H1 (cell line): ENCODE measurements around the gene AUH. TPM values are rescaled to one million over a fixed set of nuclear protein-coding genes. Genes with fewer than 3 reads are reported as not detected.

ENCODE experiments used
- CTCF ChIA-PET: fragments of 300-600 bp; sonication (Branson Sonifier 250); formaldehyde crosslinking; loops from one replicate; lab custom pipeline; 2021; ENCODE audit not compliant: partially characterized antibody; lab: Charles Lee
- POLR2A ChIA-PET: fragments of 300-600 bp; sonication (Branson Sonifier 250); formaldehyde crosslinking; loops from one replicate; lab custom pipeline; 2021; ENCODE audit warnings: inconsistent platforms; ENCODE audit not compliant: partially characterized antibody; lab: Charles Lee
- DNase-seq, 2 experiments: peaks; one replicate each; pipeline versions ENCODE4 v3.0.0 to v3.0.0-alpha.2; 2010 to 2022; ENCODE audit warnings: low spot score in 2 of 2, low read depth in 1 of 2, mixed read lengths in 1 of 2
- FAIRE-seq: peaks from 2 replicates; lab custom pipeline; 2011; peaks lifted over from hg19 to GRCh38; lab: Jason Lieb, UNC
- H2AFZ ChIP-seq: 2 replicates; pipeline ENCODE4 v1.8.1; 2012; ENCODE audit warnings: low read length, inconsistent platforms
- H2AK5ac ChIP-seq: 2 replicates; pipeline ENCODE4 v1.6.1; 2013; ENCODE audit warnings: low read depth, low read length
- H2BK120ac ChIP-seq: replicated peaks from 2 replicates; pipeline ENCODE3; 2013; ENCODE audit warnings: low read depth, low read length, inconsistent platforms
- H2BK12ac ChIP-seq: 2 replicates; pipeline ENCODE4 v1.6.1; 2013; ENCODE audit warnings: low read depth, low read length
- H2BK15ac ChIP-seq: 2 replicates; pipeline ENCODE4 v1.6.1; 2013; ENCODE audit warnings: low read length
- H2BK20ac ChIP-seq: 2 replicates; pipeline ENCODE4 v1.6.1; 2013; ENCODE audit warnings: low read length
- H2BK5ac ChIP-seq: 2 replicates; pipeline ENCODE4 v1.6.1; 2013; ENCODE audit warnings: low read depth, low read length
- H3K14ac ChIP-seq: 2 replicates; pipeline ENCODE4 v1.6.1; 2013; ENCODE audit warnings: inconsistent platforms; ENCODE audit not compliant: insufficient read length
- H3K18ac ChIP-seq: 2 replicates; pipeline ENCODE4 v1.6.1; 2013; ENCODE audit warnings: low read length; ENCODE audit errors: extremely low read depth
- H3K23ac ChIP-seq: 2 replicates; pipeline ENCODE4 v1.6.1; 2013; ENCODE audit warnings: inconsistent platforms; ENCODE audit not compliant: insufficient read length
- H3K23me2 ChIP-seq: 2 replicates; pipeline ENCODE4 v1.6.1; 2013; ENCODE audit warnings: low read depth, low read length
- H3K27ac ChIP-seq: 2 replicates; pipeline ENCODE4 v1.6.1; 2011; ENCODE audit warnings: low read depth, low read length, inconsistent platforms
- H3K27me3 ChIP-seq, 4 experiments: replicated peaks in 1 of 4; 1 replicate in 1 of 4; 2 replicates in 3 of 4; pipeline versions ENCODE4 v1.6.1 to v1.8.1; 2011 to 2013; ENCODE audit warnings: low read length in 3 of 4, mild to moderate bottlenecking in 3 of 4, inconsistent platforms in 2 of 4, mixed read lengths in 2 of 4, moderate library complexity in 1 of 4; ENCODE audit not compliant: control insufficient read depth in 3 of 4, insufficient read depth in 3 of 4; ENCODE audit errors: extremely low read depth in 1 of 4
- H3K36me3 ChIP-seq, 4 experiments: 2 replicates each; pipeline versions ENCODE4 v1.6.1 to v1.8.1; 2011 to 2013; ENCODE audit warnings: mild to moderate bottlenecking in 4 of 4, low read length in 3 of 4, moderate library complexity in 2 of 4, control low read depth in 1 of 4, inconsistent platforms in 1 of 4; ENCODE audit not compliant: insufficient read depth in 4 of 4, control insufficient read depth in 2 of 4
- H3K4ac ChIP-seq: replicated peaks from 2 replicates; pipeline ENCODE3; 2013; ENCODE audit warnings: low read length, low read depth, mixed read lengths, inconsistent platforms; ENCODE audit not compliant: insufficient read length
- H3K4me1 ChIP-seq, 4 experiments: replicated peaks in 1 of 4; 1 replicate in 1 of 4; 2 replicates in 3 of 4; pipeline versions ENCODE4 v1.6.1 to v1.8.1; 2011 to 2013; ENCODE audit warnings: low read length in 3 of 4, inconsistent platforms in 2 of 4, mixed read lengths in 1 of 4; ENCODE audit not compliant: insufficient read depth in 4 of 4, control insufficient read depth in 3 of 4
- H3K4me2 ChIP-seq, 2 experiments: 2 replicates each; pipeline versions ENCODE4 v1.6.1 to v1.8.1; 2011 to 2013; ENCODE audit warnings: low read depth in 2 of 2, low read length in 2 of 2, control low read depth in 1 of 2, inconsistent platforms in 1 of 2, mild to moderate bottlenecking in 1 of 2; ENCODE audit not compliant: insufficient read depth in 1 of 2
- H3K4me3 ChIP-seq, 4 experiments: fragments of 200-600, 300-600 bp in 1 of 4; sonication (generic), shearing (Covaris generic), sonication (Bioruptor Twin) in 1 of 4; 2 replicates each; pipeline versions ENCODE4 v1.5.1 to v1.8.1; 2011 to 2016; ENCODE audit warnings: low read length in 4 of 4, low read depth in 3 of 4, control low read depth in 2 of 4, inconsistent platforms in 2 of 4, mild to moderate bottlenecking in 2 of 4, mixed read lengths in 1 of 4, moderate library complexity in 1 of 4; ENCODE audit not compliant: insufficient read depth in 2 of 4; ENCODE audit errors: extremely low read depth in 1 of 4
- H3K56ac ChIP-seq: replicated peaks from 2 replicates; pipeline ENCODE3; 2013; ENCODE audit warnings: low read depth, mild to moderate bottlenecking, mixed read lengths, low read length, inconsistent platforms; ENCODE audit not compliant: insufficient read length
- H3K79me1 ChIP-seq: 2 replicates; pipeline ENCODE4 v1.6.1; 2013; ENCODE audit warnings: low read depth, low read length, control low read depth
- H3K79me2 ChIP-seq, 2 experiments: 2 replicates each; pipeline versions ENCODE4 v1.6.1 to v1.8.1; 2012 to 2013; ENCODE audit warnings: low read length in 2 of 2, mild to moderate bottlenecking in 2 of 2, inconsistent platforms in 1 of 2; ENCODE audit not compliant: insufficient read depth in 2 of 2, control insufficient read depth in 1 of 2
- H3K9ac ChIP-seq, 4 experiments: replicated peaks in 1 of 4; 1 replicate in 1 of 4; 2 replicates in 3 of 4; pipeline versions ENCODE4 v1.6.1 to v1.8.1; 2011 to 2013; ENCODE audit warnings: low read depth in 3 of 4, low read length in 3 of 4, control low read depth in 2 of 4, mild to moderate bottlenecking in 2 of 4, moderate library complexity in 2 of 4, inconsistent platforms in 1 of 4; ENCODE audit errors: extremely low read depth in 1 of 4
- H3K9me3 ChIP-seq, 2 experiments: 2 replicates each; pipeline versions ENCODE4 v1.6.1 to v1.8.1; 2012 to 2013; ENCODE audit warnings: mild to moderate bottlenecking in 2 of 2, moderate library complexity in 2 of 2, control low read depth in 1 of 2, inconsistent platforms in 1 of 2, low read depth in 1 of 2, low read length in 1 of 2, mixed read lengths in 1 of 2; ENCODE audit not compliant: insufficient read depth in 2 of 2
- H4K20me1 ChIP-seq, 2 experiments: replicated peaks in 1 of 2; 2 replicates each; pipeline versions ENCODE3 to v1.8.1; 2011 to 2013; ENCODE audit warnings: inconsistent platforms in 2 of 2, low read length in 2 of 2, mild to moderate bottlenecking in 1 of 2; ENCODE audit not compliant: insufficient read depth in 2 of 2, control insufficient read depth in 1 of 2
- H4K5ac ChIP-seq: 2 replicates; pipeline ENCODE4 v1.6.1; 2013; ENCODE audit warnings: low read length, low read depth, mixed read lengths, inconsistent platforms; ENCODE audit not compliant: insufficient read length
- H4K8ac ChIP-seq: 2 replicates; pipeline ENCODE4 v1.8.0; 2013; ENCODE audit warnings: mild to moderate bottlenecking, moderate library complexity, low read length, inconsistent platforms; ENCODE audit not compliant: insufficient read depth; ENCODE audit errors: extremely low read depth
- H4K91ac ChIP-seq: replicated peaks from 2 replicates; pipeline ENCODE3; 2013; ENCODE audit warnings: low read length, mixed read lengths, inconsistent platforms; ENCODE audit not compliant: insufficient read length
- ZNF274 ChIP-seq: IDR thresholded peaks from 2 replicates; pipeline ENCODE4 v1.7.0; 2012; ENCODE audit warnings: low read length, borderline replicate concordance; ENCODE audit errors: extremely low read depth
- WGBS, 2 experiments: shearing (Covaris generic) in 1 of 2; methylation state at CpG; one replicate each; pipeline versions ENCODE4 v1.1.6 to v1.1.7; 2013 to 2015; ENCODE audit warnings: low lambda C conversion rate in 2 of 2, mixed read lengths in 2 of 2, inconsistent platforms in 1 of 2, low coverage in 1 of 2, missing lambda C conversion rate in 1 of 2; ENCODE audit not compliant: insufficient replicate concordance in 2 of 2, insufficient coverage in 1 of 2, insufficient read length in 1 of 2; ENCODE audit errors: extremely low coverage in 1 of 2, missing lambda C conversion rate in 1 of 2; 5-methylcytosine and 5-hydroxymethylcytosine counted together
- polyA plus RNA-seq, 7 experiments: library from polyadenylated mRNA; depleted of rRNA in 3 of 7; stranded (reverse) in 5 of 7; unstranded in 2 of 7; fragments of >200 nt in 5 of 7; fragments of 200-250 nt in 2 of 7; gene quantifications; 1 replicate in 5 of 7; 2 replicates in 1 of 7; 4 replicates in 1 of 7; pipeline versions ENCODE4 v1.2.1 to v1.2.3, GENCODE V29; 2011 to 2013; ENCODE audit warnings: missing spikeins in 2 of 7, mixed read lengths in 2 of 7
- total RNA-seq: library from RNA; stranded (reverse); fragmentation: NEBNext Ultra II Directional; extraction: Animal tissue kit (Norgen Biotek cat#: 25700); gene quantifications from 2 replicates; pipeline ENCODE4 v1.2.1, GENCODE V29; 2021

Gene AUH
- total and polyA plus RNA-seq, 2 of the 8 experiments (the other 6 are each of a cell fraction or from before 2014, with no cell fraction given) = 5.8 to 21.9 TPM

DNA sequence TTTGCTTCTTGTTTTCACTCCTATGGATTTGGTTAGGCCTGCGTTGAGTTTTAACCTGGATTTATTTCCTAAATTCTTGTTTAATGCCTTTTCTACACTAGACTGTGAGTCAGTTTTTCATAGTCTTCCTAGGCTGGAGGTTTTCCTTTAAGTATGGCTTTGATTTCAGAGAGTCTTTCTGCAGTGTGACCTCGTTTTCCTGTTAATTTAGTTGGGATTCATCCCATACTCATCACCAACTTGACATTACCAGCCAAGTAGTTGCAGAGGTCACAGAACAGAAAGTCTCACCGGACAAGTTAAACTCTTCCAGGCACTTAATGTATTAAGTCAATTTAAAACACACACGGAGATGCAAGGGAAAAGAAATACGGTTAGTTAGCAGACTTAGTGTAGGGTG is 29.7 kb upstream of the AUH start:
- 73% methylated on average over 5 of the region's 5 CpGs; no CpG with 5 or more reads in 1 of the 2 experiments for WGBS, 2 experiments
- Histone ChIP-seq H3K79me2 (no peaks in the 10 kb centered on the region), H4K91ac (no peak overlapping the region)
- no peak for TF ChIP-seq ZNF274

More for the DNA sequence above, 29.7 kb upstream of the AUH start:
- CTCF ChIA-PET = no interaction called here
- Histone ChIP-seq H2AK5ac (no peak overlapping the region), H2BK15ac (no peak overlapping the region), H2BK12ac (no peak overlapping the region), H4K8ac (no peak overlapping the region), H3K79me1 (no peaks in the 10 kb centered on the region), H2AFZ (no peak overlapping the region), H3K56ac (no peak overlapping the region), H3K23ac (no peak overlapping the region), H3K4me1 (no peaks in the 10 kb centered on the region), H2BK20ac (no peak overlapping the region), H3K4ac (no peak overlapping the region), H3K4me2 (no peak overlapping the region), H3K9me3 (no peaks in the 10 kb centered on the region), H3K27ac (no peak overlapping the region), H3K14ac (no peak overlapping the region), H2BK120ac (no peak overlapping the region), H2BK5ac (no peak overlapping the region), H3K9ac (no peak overlapping the region), H3K4me3 (no peak overlapping the region), H3K23me2 (0 out of 2 replicates have a peak, but pooled peaks cover 2% of the 10 kb centered on the region), H4K20me1 (no peaks in the 10 kb centered on the region), H4K5ac (no peak overlapping the region), H3K27me3 (no peaks in the 10 kb centered on the region), H3K36me3 (no peaks in the 10 kb centered on the region), H3K18ac (no peak overlapping the region)
- DNase-seq (no peak), FAIRE-seq (no peak)
- POLR2A ChIA-PET = no interaction called here
